ENCODE data around the gene PCDHA8. TPM values are rescaled to one million over a fixed set of nuclear protein-coding genes. Genes with fewer than 3 reads are reported as not detected.

PCDHA8 gene
- total RNA-seq, 1 experiment from 2014 or later: 1.5 TPM

- Histone ChIP-seq H3K36me3 (ENCODE audit: insufficient read depth, low read length, poor library complexity, severe bottlenecking) (no peaks in the 10 kb centered on the region), H3K4me3 (ENCODE audit: low read depth, low read length, poor library complexity, severe bottlenecking) (no peak overlapping the region), H3K9me3 (ENCODE audit: low read depth, low read length, poor library complexity, severe bottlenecking) (no peaks in the 10 kb centered on the region), H3K27me3 (replicated peaks; ENCODE audit: insufficient read depth, low read depth, low read length, poor library complexity) (no peaks in the 10 kb centered on the region), H3K27ac (ENCODE audit: low read depth, low read length, poor library complexity, severe bottlenecking) (no peak overlapping the region), H3K4me1 (ENCODE audit: insufficient read depth, low read length, poor library complexity, severe bottlenecking) (peaks cover 16% of the 10 kb centered on the region)
- TF ChIP-seq EZH2 (IDR thresholded peaks at IDR 0.05; ENCODE audit: borderline replicate concordance, low read depth, low read length, poor library complexity, severe bottlenecking) (no peak), CTCF (conservative IDR thresholded peaks at IDR 0.05; ENCODE audit: low read depth, low read length) (no peak)
- no TSS peak for BruUV-seq (replicated peaks)
- POLR2A ChIA-PET (ENCODE audit: low non-redundant PET): no interaction called here
- CTCF ChIA-PET: no interaction called here
- intact Hi-C loops (cut with micrococcal nuclease; ENCODE audit: unreplicated experiment): no loop called here
- DNase-seq (ENCODE audit: low spot score): no peak
These were observed 36.2 kb downstream of the PCDHA8 start for GRCh38 chr5:140877262-140877581.

GRCh38 chr5:140881889-140882590 lies 41.1 kb downstream of the PCDHA8 start, which contains the start of gene PCDHA13:
Gene PCDHA13, plus strand, starts transcription at chr5:140882124. Its CDS starts 145 bp downstream, at chr5:140882269.
- Histone ChIP-seq H3K27ac (ENCODE audit: low read depth, low read length, poor library complexity, severe bottlenecking) (peak within 1 kb of the TSS; percentile 36), H3K4me1 (ENCODE audit: insufficient read depth, low read length, poor library complexity, severe bottlenecking) (no peaks in the 10 kb centered on the region), H3K9me3 (ENCODE audit: low read depth, low read length, poor library complexity, severe bottlenecking) (no peaks in the 10 kb centered on the region), H3K36me3 (ENCODE audit: insufficient read depth, low read length, poor library complexity, severe bottlenecking) (no peaks in the 10 kb centered on the region), H3K27me3 (replicated peaks; ENCODE audit: insufficient read depth, low read depth, low read length, poor library complexity) (no peaks in the 10 kb centered on the region), H3K4me3 (ENCODE audit: low read depth, low read length, poor library complexity, severe bottlenecking) (peak within 1 kb of the TSS; percentile 51)
- intact Hi-C loops (cut with micrococcal nuclease; ENCODE audit: unreplicated experiment): loop anchor here (1.0 to 5.0 kb wide), 2 partner anchors 40 to 158 kb away; no protein-coding TSS in a partner anchor
- DNase-seq (ENCODE audit: low spot score): peak; percentile 90
- ChIA-PET CTCF (interaction anchor here (0.7 to 2.7 kb wide), 3 partner anchors 41 to 158 kb away, joined by 3 to 25 read pairs (median 4); partner anchors contain the start of gene PCDHA6), POLR2A (ENCODE audit: low non-redundant PET) (no interaction called here)
- TF ChIP-seq CTCF (conservative IDR thresholded peaks at IDR 0.05; ENCODE audit: low read depth, low read length): peak; percentile 85
- no peak for TF ChIP-seq EZH2 (IDR thresholded peaks at IDR 0.05; ENCODE audit: borderline replicate concordance, low read depth, low read length, poor library complexity, severe bottlenecking)
- BruUV-seq (replicated peaks): no TSS peak

- intact Hi-C loops (cut with micrococcal nuclease; ENCODE audit: unreplicated experiment): loop anchor here (1.0 to 5.0 kb wide), 2 partner anchors 40 to 158 kb away; no protein-coding TSS in a partner anchor
- peak overlapping the region; percentile 36 for H3K27ac ChIP-seq (ENCODE audit: low read depth, low read length, poor library complexity, severe bottlenecking)
- H3K4me1 ChIP-seq (ENCODE audit: insufficient read depth, low read length, poor library complexity, severe bottlenecking): no peaks in the 10 kb centered on the region
- DNase-seq (ENCODE audit: low spot score): peak; percentile 89
- ChIA-PET POLR2A (ENCODE audit: low non-redundant PET) (no interaction called here), CTCF (interaction anchor here (1.3 to 2.7 kb wide), 2 partner anchors 55 to 158 kb away, joined by 4 to 25 read pairs; partner anchors contain the start of gene PCDHA6)
- H3K27me3 ChIP-seq (replicated peaks; ENCODE audit: insufficient read depth, low read depth, low read length, poor library complexity): no peaks in the 10 kb centered on the region
- H3K9me3 ChIP-seq (ENCODE audit: low read depth, low read length, poor library complexity, severe bottlenecking): no peaks in the 10 kb centered on the region
- no peaks in the 10 kb centered on the region for H3K36me3 ChIP-seq (ENCODE audit: insufficient read depth, low read length, poor library complexity, severe bottlenecking)
- BruUV-seq (replicated peaks): no TSS peak
- TF ChIP-seq CTCF (conservative IDR thresholded peaks at IDR 0.05; ENCODE audit: low read depth, low read length): peak; percentile 75
- TF ChIP-seq EZH2 (IDR thresholded peaks at IDR 0.05; ENCODE audit: borderline replicate concordance, low read depth, low read length, poor library complexity, severe bottlenecking): no peak
- peak overlapping the region; percentile 51 for H3K4me3 ChIP-seq (ENCODE audit: low read depth, low read length, poor library complexity, severe bottlenecking)
These were observed 41.6 kb downstream of the PCDHA8 start for GRCh38 chr5:140882591-140882899.
